ENCODE measurements around the gene OR51I1. TPM values are rescaled to one million over a fixed set of nuclear protein-coding genes. Genes with fewer than 3 reads are reported as not detected.

The OR51I1 gene
- total RNA-seq, result 0.13 TPM in 1 of 2 replicates, not detected in the other

DNA sequence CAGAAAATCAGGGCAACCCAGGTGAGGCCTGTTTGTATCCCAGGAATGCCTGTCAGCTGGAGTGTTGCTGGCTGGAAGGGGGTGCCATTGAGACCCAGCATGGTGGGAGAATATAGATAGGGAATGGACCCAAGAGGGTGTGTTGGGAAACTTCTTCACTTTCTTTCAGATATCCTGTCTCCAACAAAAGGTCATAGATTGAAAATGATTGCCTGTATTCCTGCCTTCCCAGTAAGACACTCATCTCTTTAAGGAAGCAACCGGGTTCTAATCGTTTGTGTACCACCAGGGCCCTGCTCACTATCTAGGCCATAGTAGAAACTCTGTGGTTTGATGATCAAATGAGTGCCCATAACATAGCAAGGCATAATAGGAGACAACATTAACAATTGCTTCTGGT lies at the start of gene OR51I1:
TSS of gene OR51I1 (minus strand) at position 101 of the 400 bp plus-strand sequence. CDS start at position 101, 0 bp downstream.
- no peak for DNase-seq (ENCODE audit: low read depth in 2 of 2)

DNA sequence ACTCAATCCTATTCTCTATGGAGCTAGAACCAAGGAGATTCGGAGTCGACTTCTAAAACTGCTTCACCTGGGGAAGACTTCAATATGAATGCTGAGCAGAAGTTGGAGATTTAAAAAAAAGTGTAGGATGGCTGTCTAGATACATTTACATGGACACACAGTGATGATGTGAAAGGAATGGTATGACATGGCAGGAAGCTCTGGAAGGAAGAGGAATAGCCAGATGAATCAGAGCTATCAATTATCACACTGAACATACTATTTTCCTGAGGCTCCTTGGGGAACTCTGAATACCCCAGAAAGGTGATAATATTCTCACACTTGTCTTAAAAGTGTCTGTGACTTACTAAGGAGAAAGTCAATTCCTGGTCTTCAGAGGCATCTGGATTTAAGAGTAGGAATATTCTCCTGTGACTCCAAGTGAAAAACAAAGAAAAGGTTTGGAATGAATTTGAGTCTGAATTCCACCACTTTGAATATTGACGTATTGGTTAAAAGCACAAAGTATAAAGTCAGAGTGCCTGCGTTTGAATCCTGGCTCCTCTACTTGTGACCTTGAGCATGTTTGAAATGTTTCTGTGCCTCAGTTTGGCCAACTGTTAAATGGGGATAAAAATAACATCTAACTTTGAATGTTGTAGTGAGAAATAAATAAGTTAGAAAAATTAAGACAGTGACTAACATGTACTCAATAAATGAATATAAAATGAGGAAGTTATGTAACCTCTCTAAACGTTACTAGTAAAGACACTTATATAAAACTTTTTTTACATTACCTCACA lies 48.5 kb upstream of the OR51I1 start:
- DNase-seq (ENCODE audit: low read depth in 2 of 2), result no peak

- no peak for DNase-seq (ENCODE audit: low read depth in 2 of 2)
These were observed 47.6 kb upstream of the OR51I1 start for GRCh38 chr11:5488798-5489399.

DNA sequence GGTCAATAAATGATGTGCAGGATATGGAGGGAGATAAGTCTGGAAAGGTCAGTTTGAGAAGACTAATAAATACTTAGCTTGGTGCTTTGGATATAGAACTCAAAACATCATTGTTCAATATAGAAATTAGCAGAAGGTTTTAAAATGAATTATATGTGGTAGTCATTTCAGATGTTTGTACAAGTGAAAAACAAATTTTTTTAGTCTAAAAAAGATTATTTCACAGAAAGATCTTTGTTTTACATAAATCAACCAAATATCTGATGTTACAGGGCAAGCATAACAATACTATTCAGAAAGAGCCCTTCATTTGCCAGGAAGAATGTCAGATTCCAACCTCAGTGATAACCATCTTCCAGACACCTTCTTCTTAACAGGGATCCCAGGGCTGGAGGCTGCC lies 47.1 kb upstream of the OR51I1 start, which contains the start of gene OR52D1:
TSS of gene OR52D1 (plus strand) at position 301 of the 400 bp plus-strand sequence. CDS start at position 323, 22 bp downstream.
- DNase-seq (ENCODE audit: low read depth in 2 of 2), result no peak

DNA sequence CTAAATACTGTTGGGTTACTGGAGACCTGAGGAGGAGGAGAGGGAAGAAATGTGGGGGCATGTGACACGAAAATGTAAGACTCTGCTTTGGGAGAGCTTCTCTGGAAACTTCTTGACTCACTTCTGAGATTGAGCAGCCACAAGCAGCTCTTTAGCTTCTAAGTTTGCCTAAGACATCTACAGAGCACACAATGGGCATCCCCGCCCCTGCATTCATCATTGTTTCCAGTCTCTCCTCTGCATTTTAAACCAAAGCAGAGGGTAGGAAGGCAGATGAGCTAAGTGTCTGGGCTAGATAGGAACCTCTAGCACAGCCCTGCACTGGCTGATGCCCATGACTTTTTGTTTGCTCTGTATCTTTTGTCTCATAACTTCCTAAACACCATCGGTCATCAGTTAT lies 45.1 kb upstream of the OR51I1 start:
- DNase-seq (ENCODE audit: low read depth in 2 of 2), result no peak

DNA sequence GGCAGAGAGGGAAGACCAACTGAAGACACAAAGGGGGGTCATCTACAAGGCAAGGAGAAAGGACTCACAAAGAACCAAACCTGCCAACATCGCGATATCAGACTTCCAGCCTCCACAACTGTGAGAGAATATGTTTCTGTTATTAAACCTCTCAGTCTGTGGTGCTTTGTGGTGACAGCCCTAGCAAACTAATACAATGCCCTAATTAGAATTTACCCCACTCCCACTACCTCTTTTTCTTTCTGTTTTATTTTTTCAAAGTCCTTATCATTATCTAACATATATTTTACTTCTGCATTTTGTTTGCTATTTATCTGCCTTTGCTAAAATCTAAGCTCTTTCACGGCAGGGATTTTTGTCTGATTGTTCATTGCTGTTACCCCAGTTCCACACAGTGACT lies 44.7 kb upstream of the OR51I1 start:
- no peak for DNase-seq (ENCODE audit: low read depth in 2 of 2)

DNA sequence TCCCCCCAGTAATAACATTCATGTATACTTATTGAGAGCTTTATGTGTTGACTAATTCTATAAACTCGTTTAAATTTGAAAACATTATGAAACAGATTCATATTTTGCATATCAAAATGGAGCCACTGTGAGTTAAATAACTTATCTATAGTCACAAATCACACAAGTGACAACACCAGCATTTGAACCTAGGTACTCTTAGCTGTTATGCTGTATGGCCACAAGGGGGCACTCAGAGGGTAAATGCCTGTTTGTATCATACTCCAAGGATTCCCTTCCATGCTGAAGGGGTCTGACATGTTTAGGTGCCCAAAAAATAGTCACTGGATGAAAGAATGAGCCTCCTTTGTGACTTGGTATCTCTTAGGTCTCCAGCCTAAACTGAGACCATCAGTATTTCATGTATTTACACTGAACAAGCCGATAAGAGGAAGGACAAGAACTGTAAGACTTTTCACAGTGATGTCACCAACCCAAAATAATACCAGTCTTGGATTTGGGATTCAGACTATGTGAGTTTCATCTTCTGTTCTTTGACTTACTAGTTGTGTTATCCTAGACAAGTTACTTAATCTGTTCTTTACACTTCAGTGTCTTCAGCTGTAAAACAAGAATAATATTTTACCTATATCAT lies 35.0 kb upstream of the OR51I1 start:
- DNase-seq (ENCODE audit: low read depth in 2 of 2), result peak; percentile 33 to 64

DNA sequence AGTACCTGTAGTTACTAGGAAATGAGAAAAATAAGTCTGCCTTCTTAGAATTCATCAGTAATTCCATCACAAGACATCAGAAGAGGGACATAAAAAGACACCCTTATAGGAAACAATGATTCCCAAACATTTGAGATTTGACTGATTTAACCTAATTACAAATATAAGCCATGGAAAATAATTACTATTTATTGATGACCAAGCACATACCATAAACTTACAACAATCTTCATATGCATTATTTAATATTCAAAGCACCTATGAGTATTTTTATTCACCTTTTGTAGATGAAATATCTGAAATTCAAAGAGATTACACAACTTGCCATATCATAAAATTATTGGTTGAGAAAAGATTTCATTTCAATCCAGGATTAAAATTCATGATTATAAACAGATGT lies 32.6 kb upstream of the OR51I1 start:
- DNase-seq (ENCODE audit: low read depth in 2 of 2), result no peak

DNA sequence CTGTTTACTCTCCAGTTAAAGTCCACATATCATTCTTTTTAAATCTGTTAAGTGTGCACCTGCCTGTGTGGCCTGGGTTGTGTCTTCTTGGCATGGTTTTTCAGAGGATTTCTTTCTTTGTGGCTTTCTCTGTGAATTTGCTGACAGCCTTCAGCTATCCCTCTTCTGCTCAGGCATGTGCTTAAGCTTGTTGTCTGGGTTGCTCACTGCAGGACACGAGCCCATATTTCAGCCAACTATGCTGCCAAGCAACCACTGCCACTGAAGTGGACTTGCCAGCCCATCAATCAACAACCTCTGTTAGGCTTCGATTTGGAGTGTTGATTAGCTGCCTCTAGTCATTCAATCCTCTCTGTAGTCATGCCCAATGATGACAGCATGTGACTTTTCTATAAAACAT lies 26.2 kb upstream of the OR51I1 start:
- no peak for DNase-seq (ENCODE audit: low read depth in 2 of 2)

GRCh38 chr11:5460983-5461621 lies 19.8 kb upstream of the OR51I1 start:
- no peak for DNase-seq (ENCODE audit: low read depth in 2 of 2)

- no peak for DNase-seq (ENCODE audit: low read depth in 2 of 2)
These were observed 8.1 kb upstream of the OR51I1 start for GRCh38 chr11:5449432-5449831.

DNA sequence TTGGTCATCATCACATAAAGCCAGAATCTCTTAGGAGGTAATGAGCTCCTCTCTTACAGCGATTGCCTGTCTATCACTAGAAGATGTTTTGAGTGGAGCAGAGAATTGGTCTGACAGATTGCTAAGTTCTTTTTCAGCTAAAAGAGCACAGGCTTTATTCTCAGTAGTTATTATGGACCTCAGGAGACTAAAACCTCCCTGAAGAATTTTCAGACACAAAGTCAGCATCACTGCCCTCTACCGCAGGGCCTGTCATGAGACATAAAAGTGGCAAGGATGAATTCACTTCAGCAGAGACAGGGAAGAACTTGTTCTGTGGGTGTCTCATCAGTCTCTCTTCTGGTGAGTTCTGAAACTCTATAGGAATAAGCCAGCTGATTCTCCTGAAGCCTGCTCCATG lies 7.7 kb upstream of the OR51I1 start, which contains the start of gene OR51I2:
TSS of gene OR51I2 (plus strand) at position 301 of the 400 bp plus-strand sequence. CDS start 4,166 bp downstream, outside the sequence.
- no peak for DNase-seq (ENCODE audit: low read depth in 2 of 2)

- DNase-seq (ENCODE audit: low read depth in 2 of 2), result no peak
These were observed 2.6 kb upstream of the OR51I1 start for GRCh38 chr11:5443835-5444393.

DNA sequence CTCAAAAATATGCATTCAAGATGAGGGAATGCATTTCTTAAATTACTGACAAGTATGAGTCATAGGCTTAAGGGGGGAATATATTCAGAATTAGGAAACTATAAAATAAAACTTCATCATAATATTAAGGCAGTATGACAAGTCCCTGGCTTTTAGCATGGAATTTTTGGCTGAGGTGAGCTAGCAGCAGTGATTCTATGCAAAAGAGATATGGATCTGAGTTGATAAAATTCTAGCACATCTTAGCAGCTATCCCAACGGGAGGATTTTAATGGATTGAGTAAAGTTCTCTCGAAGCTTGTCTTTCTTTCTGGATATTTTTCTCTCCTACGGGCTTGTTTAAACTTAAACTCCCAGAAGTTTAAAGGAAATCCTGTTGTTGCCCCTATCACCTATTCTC lies 18.2 kb downstream of the OR51I1 start:
- no peak for DNase-seq (ENCODE audit: low read depth in 2 of 2)

DNA sequence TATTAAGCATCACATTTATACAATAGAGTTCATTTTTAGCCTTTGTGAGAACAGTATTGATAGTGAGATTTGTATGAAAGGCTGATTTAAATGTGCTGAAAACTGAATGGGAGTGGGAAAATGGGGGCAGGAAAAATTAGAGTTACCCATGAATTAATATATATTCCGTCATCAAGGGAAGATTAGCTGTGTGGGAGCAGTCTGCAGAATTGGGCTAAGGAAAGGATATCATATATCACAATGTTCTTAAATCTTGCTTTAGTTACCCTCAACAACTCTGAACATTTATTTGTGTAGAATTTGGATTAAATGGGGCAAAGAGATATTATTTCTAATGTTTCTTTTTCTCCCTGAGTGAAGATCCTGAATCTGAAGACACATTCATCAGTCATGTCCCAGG lies 19.5 kb downstream of the OR51I1 start, which contains the start of gene OR51Q1:
TSS of gene OR51Q1 (plus strand) at position 301 of the 400 bp plus-strand sequence. CDS start at position 391, 90 bp downstream.
- DNase-seq (ENCODE audit: low read depth in 2 of 2), result no peak

GRCh38 chr11:5420993-5421392 lies 20.3 kb downstream of the OR51I1 start:
- no peak for DNase-seq (ENCODE audit: low read depth in 2 of 2)

DNA sequence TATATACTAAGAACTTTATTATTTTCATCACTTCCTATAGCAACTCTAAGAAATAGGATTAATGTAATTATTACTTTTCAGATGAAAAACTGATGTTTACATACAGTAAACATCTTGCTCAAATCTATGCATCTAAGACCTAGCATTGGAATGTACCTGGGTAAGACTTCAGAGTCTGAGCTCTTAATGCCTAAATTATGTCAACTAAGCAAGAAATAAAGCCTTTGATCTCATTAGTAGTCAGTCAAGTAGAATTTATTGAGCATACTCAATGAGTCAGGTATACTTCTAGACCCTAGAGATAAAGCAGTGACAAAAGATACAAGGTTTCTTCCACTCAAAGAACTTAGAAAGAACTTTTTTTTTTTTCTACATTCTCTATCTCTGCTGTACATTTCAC lies 36.1 kb downstream of the OR51I1 start:
- no peak for DNase-seq (ENCODE audit: low read depth in 2 of 2)

GRCh38 chr11:5398936-5399335 lies 42.4 kb downstream of the OR51I1 start:
- no peak for DNase-seq (ENCODE audit: low read depth in 2 of 2)

DNA sequence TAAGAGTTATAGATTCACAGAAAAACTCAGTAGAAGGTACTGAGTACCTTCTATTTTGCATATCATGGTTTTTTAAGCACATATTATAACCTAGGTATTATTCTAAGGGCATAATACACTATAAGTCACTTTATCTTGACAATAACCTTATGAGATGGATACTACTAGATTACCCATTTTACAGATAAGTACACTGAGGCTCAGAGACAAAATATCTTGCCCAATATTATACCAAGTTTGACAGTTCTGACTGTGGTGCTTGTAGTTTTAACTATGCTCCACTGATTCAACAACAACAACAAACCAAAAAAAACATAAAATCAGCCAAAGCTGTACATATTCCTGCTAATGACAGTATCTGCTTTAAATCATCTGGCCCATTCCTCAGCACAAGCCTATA lies 47.2 kb downstream of the OR51I1 start:
- DNase-seq (ENCODE audit: low read depth in 2 of 2), result no peak
